Femur (tissue), 1 donor: ENCODE results near the gene SLC9A9.
"Not testable (repeated sequence)": the region's sequence is repeated elsewhere in the genome, so short reads cannot be mapped to it uniquely, and the experiment has no call there.

Experiments used
- DNase-seq: peaks from one replicate; pipeline ENCODE4 v3.0.0-alpha.2; 2017

SLC9A9 gene

DNA sequence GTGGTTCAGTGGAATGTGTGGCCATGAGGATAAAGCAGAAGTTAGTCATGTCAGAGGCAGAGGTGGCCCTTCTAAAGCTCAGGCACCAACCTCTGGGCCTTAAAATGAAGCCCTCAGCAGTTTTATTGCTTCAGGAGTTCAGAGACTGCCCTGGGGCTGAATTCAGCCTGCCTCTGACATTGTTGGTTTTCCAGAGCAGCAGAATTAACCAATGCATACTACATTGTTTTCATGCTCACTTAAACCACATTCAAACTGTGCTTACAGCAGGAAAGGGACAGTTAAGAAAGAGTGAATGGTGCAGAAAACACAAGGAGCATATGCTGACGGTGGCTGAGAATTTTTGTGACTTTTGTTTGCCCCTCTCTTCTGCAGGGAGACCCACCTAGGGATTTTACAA lies 408.5 kb downstream of the SLC9A9 start:
- DNase-seq: no peak

DNA sequence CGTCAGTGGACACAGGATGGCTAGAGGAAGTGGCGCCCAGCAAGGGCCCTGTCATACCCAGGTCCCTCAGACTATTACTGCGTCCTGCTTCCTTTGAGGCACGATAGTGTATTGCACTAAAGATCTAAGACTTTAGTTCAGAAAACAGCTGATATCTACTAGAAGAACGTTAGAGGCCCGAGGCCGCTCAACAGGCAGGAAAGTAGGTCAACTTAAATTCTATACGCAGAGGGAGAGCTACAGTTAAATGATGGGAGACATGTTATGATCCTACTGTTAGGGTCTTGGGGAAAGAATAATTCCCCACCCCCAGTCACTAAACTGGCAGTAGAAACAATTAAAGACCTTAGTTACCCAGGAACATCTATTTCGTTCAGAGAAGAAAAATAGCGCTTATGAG lies 410.9 kb downstream of the SLC9A9 start:
- DNase-seq: no peak

DNA sequence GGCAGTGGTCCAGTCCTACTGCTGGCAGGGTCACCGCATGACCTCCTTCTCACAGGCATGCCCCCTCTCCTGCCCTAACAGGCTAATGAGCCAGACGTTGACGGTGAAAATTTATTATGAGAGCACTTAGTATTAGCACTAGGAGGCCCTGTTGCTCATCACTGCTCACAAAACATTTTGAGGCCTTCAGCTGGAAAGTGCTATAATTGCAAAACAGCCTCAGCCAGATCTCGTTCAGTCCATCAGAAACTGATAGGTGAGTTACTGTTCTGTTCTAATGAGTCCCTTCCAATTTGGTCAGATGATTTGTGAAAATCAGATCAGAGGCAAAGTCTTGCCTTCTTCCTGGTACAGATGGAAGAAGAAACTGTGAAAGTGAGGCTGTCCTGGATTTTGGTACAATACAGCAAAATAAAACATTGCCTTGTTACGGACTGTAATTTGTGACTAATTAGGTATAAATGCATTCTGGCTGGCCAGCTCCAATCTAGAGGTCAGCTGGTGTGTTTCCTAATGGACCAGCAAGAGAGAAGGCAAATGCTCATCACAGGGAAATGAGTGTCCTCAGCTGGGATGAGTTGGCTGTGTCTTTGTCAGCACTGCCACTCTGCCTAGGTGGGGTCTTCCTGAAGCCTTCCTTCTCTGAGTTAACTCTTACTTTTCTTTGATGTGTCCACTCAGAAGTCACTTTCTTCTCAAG lies 411.9 kb downstream of the SLC9A9 start:
- no peak for DNase-seq

DNA sequence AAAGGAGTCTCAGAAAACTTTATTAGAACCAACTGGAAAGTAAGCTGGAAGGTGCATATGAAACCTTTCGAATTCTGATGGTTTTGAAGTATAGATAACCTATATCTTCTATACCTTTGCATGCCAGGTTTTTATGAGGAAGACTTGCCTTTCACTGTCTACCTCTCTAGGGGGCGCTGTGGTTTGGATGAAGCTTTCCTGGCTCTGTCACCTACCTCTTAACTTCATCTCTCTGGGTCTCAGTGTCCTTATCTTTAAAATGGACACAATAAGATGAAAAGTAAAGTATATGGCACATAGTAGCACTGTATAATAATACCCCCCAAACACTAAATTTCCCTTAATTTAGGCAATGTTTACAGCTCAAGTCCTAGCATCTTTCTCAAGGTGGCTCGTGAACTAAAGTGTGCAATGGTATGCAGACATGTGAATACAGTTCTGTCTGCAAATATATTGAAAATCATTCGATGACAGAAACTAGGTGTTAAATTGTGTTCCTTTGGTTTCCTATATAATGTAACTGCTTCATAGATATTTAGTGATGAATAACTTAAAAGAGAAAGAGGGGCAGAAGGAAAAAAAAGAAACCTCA lies 414.4 kb downstream of the SLC9A9 start:
- DNase-seq: no peak

DNA sequence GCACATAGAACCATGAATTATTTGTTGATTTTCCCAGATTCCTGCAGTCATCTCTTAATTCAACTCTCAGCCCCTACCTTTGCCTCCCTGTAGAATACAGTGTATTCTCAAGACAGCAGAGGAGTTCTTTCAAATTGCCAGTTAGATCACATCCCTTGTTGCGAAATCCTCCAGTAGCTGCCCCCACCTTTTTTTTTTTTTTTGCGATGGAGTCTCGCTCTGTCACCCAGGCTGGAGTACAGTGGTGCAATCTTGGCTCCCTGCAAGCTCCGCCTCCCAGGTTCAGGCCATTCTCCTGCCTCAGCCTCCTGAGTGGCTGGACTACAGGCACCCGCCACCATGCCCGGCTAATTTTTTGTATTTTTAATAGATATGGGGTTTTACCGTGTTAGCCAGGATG lies 417.0 kb downstream of the SLC9A9 start:
- DNase-seq: not testable (repeated sequence)

DNA sequence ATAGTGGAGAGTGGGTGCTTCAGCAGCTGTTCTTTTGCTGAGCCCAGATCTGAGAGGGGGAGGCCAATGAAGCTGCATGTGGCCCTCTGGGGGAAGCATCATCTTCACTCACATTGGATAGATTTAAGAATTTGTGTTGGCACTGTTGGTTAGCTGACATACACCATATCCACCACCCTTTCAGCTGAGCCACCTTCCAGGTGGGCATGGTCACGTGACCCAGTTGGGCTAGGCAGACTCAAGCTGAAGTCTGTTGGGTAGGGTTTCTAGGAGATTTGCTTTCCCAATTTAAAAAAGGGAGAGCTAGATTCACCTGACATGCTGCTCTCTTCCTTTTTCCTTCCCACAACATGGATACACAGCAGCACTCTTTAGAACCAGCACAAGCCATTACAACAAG lies 417.7 kb downstream of the SLC9A9 start:
- no peak for DNase-seq

DNA sequence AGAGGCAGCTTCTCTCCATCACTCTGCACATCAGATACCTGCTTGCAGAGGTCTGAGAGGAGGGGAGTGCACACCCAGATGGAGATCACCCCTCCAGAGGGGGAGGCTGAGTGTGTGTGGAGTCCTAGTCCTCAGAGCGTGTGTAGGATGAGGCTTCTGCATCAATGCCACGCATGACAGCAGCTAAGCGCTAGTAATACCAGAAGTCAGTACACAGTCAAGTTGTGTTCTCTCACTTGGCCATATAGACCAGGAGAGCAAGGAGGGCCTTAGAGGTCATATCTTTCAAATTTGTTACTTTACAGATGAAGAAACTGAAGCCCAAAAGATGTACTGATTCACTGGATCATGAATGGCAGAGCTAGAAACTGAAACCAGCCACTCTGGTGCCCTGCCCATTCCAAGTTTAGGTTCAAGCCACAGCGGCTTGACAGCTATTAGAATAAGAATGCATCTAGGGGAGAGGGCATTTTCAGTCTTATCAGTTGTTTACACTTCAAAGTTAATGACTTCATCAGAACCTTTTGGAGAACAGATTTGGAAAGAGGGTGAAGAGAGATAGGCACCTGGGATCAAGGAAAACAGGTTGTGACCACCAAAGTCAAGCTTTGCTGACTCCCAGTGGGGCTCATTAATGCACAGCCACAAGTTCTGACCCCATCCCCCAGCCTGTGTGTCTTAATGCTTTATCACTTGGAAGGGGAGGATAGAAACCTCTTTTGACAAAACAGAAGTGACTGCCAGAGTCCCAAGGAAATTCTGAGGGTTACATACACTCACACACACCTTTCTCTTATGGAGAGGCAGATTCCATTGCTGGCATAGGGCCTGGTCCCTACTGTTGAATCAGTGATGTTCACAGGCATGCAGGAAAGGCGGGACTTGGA lies 418.4 kb downstream of the SLC9A9 start:
- no peak for DNase-seq

DNA sequence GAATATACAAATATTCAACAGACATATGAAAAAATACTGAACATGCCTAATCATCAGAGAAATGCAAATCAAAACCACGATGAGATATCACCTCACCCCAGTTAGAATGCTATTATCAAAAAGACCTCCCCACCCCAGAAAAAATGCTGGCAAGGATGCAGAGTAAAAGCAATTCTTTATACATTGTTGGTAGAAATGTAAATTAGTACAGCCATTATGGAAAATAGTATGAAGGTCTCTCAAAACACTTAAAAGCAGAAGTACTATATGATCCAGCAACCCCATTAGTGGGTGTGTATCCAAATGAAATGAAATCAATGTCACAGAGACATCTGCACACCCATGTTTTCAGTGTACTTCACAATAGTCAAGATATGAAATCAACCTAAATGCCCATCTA lies 420.0 kb downstream of the SLC9A9 start:
- DNase-seq: no peak

DNA sequence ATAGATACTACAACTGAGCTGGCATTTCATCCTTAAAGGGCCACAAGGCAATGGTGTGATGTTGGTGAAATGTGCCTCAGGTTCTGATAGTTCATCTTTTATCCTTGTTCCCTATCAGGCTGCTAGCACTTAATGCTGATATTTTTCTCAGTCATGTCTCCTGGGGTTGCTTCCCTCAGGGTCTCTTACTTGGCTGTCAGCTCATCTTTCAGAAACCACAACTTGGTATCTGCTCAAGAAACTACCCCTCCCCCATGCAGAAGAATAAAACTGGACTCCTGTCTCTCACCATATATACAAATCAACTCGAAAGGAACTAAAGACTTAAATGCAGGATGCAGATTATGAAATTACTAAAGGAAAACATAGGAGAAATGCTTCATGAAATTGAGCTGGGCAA lies 420.6 kb downstream of the SLC9A9 start:
- DNase-seq: no peak

DNA sequence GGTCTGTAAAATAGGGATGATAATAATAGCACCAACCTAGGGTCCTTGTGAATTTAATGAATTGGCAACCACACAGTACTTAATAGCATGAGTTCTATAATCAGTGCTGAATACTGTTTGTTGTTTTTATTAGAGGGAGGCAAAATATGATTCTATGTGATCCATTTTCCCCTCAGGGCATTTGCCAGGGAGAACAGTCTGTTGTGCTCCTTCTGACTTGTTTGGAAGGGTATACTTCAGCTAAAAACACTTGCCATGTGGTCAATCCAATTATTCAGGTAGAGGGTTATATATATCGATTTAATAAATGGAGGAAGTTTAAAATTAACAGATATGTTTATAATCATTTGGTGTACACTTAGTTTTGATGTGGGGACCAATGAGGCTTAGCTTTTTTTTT lies 423.4 kb downstream of the SLC9A9 start:
- no peak for DNase-seq

DNA sequence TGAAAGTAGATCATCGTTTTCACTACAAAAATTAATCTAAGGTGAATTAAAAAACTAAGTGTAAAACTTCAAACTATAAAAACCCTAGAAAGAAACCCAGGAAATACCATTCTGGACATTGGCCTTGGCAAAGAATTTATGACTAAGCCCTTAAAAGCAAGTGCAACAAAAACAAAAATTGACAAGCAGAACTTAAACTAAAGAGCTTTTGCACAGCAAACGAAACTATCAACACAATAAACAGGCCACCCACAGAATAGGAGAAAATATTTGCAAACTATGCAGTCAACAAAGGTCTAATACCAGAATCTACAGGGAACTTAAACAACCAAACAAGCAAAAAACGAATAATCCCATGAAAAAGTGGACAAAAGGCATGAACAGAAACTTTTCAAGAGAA lies 426.7 kb downstream of the SLC9A9 start:
- no peak for DNase-seq

DNA sequence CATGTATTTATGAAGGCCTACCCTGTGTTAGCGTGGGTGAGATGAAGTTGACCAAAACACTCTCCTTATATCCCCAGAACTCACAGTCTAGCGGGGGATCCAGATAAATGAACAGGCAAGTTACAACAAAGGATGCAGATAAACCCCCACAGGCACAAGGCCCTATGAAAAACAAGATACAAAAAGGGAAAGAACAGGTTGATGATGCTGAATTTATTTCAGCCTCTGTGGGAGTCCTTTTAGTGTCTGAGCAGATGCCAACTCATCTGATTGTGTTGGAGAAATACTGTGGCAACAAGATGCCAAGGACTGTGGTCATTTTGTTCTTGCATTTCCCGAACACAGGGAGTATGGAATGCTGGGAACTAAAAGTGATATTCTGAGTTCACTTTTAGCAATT lies 428.7 kb downstream of the SLC9A9 start:
- no peak for DNase-seq

DNA sequence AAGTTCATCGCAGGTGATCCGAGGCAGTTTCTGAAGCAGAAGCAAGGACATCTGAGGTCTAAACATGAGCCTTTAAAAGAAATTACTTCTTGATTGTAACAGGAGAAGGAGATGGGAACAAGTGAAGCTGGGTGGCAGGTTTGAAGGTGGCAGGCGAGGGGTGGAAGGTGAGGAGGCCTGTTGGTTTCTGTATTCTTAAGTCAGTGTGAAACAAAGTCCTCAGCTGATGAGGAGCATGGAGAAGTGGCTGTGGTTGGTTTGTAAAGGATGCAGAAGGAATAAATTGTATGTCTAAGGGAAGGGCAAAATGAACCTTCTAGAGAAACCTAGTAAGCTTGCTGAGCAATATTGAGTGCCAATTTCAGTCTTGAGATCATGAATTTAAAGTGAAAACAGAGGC lies 429.9 kb downstream of the SLC9A9 start:
- no peak for DNase-seq

DNA sequence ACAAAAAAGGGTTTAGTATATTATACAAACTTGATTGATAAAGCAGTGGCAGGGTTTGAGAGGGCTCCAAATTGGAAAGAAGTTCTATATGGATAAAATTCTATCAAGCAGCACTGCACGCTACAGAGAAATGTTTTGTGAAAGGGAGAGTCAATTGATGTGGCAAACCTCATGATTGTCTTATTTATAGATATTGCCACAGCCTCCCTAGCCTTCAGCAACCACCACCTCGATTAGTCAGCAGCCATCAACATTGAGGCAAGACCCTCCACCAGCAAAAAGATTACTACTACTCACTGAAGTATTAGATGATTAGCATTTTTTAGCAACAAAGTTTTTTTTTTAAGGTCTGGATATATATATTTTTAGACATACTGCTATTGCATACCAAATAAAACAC lies 432.0 kb downstream of the SLC9A9 start:
- DNase-seq: no peak

DNA sequence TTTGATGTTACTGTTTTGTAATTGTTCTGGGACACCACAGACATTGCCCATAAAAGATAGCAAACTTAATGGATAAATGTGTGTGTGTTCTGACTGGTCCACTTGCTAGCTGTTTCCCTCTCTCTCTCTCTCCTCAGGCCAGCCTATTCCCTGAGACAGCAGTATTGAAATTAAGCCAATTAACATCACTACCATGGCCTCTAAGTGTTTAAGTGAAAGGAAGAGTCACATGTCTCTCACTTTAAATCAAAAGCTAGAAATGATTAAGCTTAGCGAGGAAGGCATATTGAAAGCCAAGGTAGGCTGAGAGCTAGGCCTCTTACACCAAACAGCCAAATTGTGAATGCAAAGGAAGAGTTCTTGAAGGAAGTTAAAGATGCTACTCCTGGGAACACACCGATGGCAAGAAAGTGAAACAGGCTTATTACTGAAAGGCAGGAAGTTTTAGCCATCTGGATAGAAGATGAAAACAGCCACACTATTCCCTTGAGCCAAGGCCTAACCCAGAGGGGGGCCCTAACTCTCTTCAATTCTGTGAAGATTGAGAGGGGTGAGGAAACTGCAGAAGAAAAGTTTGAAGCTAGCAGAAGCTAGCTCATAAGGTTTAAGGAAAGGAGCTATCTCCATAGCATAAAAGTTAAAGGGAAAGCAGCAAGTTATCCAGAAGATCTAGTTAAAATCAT lies 433.6 kb downstream of the SLC9A9 start:
- no peak for DNase-seq

DNA sequence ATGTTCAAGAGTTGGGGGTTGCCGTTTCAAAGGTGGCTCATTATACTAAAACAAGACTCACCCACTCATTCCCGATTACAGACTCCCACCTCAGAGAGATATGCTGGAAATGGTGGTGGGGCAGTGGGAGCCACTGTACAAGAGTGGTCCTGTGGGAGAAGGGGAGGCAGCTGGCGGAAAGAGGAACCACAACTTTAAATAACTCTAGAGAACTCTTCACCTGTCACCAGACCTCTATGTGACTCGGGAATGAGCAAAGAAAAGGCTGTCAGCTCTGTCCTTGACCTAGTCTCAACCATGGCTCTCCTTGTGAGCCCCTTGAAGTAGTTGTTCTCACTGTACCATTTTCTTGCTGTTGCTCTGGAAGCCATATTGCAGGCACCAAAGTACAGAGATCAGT lies 434.9 kb downstream of the SLC9A9 start:
- no peak for DNase-seq

DNA sequence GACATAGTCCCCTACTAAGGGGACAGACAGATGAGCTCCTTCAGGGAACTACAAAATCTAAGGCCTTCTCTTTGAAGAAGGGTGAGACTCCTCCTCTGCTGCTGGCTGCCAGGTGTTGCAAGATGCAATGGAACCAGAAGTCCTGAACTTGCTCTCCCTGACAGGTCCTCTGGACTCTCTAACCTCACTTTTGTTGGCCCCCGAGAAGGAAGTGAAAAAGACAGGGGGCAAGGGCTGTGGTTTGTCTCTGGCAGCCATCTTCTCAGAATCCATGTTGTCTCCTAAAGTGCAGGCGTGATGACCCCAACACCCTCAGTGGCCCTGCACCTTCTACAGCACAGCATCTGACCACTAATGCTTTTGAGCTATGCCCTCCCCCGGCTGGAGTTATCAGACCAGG lies 436.2 kb downstream of the SLC9A9 start:
- no peak for DNase-seq

DNA sequence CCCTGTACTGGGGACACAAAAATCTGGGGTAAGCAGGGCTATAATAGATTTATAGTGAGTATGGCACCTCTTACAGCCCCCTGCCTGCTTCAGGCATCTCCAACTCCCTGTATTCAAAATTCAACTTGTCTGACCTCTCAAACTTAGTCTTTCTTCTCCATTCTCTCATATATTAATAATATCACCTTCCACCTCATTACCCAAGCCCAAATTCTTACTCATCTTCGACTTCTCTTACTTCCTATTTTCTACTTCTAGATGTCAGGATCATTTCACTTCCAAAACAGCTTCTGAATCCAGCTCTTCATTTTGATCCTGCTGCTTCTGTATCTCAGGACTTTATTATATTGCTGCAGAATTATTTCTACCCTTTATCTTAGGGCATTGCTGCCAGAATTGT lies 438.0 kb downstream of the SLC9A9 start:
- DNase-seq: no peak

DNA sequence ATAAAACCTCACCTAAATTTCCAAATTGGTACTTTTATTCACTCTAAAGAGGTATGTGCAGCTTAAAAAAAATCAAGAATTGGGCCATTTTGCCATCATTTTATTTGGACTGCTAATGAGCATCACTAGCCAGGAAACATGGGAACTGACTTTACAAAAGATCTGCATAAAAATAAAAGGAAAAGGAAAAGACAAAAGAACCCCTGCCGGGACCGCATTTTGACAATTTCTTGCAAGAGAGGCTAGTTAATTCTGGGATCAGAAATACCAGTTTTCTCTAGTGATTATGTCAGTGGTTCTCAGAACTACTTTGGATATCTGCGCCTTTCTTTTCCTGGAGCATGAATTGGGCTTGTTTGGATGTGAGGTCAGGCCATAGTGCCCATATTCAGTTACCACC lies 439.5 kb downstream of the SLC9A9 start:
- DNase-seq: no peak

DNA sequence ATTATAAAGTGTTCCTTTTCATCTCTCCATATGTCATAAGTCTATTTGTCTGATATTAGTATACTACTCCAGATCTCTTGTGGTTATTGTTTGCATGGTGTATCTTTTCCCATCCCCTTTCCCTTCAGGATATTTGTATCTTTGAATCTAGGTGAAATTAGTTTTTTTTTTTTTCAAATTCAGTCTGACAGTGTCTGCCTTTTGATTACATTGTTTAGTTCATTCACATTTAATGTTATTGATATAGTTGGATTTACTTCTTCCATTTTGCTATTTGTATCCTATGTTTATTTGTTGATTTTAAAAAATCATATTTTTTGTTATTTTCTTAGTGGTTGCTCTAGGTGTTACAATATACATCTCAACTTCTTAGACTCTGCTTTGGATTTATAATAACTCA lies 445.7 kb downstream of the SLC9A9 start:
- DNase-seq: no peak

DNA sequence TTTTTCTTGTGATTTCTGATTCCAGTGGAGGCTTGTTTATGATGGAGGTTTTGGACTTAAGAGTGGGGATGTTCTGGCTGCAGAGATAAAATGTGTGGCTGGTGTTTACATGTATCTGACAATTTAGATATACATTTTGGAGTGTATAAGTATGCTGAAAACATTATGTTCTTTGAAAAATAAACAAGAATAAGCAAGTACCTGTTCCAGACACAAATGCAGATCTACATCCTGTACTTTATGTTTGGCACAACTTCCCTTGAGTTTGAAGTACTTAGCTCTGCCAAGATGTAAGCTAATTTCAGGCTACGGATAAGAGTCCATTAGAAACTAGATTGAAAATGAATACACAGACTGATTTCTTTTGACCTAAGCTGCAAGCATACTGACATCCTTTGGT lies 451.5 kb downstream of the SLC9A9 start:
- no peak for DNase-seq

DNA sequence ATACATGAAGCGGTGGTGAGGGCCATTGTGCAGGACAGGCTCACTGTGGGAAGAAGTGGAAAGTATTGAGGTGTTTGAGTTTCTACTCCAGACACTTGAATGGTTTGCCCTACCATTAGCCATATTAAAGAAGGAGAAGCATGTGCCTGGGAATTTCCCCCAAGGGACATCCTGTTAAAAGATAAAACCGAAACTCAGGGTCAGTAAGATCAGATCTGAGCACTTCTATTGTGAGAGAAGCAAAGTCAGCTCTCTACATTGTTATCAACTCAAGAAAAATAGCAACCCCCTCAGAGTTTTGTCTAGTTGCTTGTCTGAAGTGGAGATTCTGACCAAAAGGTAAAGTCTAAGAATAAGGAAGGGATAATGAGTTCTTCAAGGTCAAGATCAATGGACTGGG lies 458.9 kb downstream of the SLC9A9 start:
- DNase-seq: no peak

DNA sequence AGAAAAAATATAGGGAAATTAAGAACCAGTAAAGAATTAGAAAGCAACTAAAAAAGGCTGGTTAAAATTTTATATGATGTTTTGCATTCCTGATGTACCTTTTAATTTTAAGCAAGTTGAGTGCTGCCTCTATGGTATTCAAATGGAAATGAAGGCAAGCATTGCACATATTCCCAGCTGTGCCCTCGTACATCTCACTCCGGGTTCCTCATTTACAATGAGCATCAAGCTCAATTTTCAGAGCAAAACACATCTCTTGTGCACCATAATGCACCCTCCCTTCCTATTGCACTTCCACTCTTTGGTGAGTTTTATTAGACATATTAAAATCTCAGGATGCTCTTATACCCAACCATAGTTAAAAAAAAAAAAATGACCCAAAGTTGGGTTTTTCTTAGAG lies 460.8 kb downstream of the SLC9A9 start:
- no peak for DNase-seq

DNA sequence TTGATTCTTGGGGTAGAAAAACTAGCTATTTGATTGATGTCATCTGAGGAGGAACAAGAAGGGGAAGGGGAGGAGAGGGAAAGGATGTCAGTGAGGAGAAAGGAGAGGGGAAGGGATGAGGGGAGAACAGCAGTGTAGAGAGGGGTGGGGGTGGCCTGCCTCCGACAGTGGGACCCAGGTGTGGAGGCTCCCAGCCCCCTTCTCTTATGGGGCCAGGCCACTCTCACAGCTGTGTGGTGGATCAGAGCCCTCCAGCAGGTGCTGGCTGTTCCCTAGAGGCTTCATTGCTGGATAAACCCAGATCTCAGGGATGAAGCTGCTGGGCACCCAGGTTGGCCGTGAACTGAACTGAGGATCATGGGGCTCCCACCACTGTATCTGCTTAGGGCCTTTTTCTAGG lies 464.2 kb downstream of the SLC9A9 start:
- DNase-seq: no peak
